Suprapubic skin (tissue), 2 donors: ENCODE data around the gene TBL1X.

Source experiments
- EP300 ChIP-seq: sonication (generic); formaldehyde crosslinking; IDR thresholded peaks from one replicate; pipeline ENCODE4 v1.6.1; 2017; ENCODE audit warnings: antibody characterized with exemption
- POLR2A ChIP-seq, 2 donors: fragments of 450-650 bp; IDR thresholded peaks; one replicate each; pipeline ENCODE4 v1.6.1; 2017; ENCODE audit warnings: antibody characterized with exemption in 2 of 2, mild to moderate bottlenecking in 2 of 2, moderate library complexity in 2 of 2

DNA sequence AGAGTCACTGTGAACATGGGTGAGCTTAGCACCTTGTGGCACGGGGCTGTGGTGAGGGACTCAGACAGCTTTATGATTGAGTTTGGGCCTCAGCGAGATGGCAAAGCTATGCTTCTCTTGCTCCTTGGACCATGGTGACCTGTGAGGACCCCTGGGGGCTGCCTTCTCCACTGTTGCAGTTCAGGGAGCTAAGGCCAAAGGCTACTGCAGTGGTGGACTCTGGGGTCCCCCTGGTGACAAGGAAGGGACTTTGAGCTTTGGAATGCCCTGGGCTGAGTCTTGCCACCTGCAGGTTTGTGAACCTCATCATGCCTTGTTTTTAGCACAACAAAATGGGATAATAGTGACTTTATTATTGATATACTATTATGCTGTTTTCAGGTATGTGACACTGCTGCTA, 36.5 kb downstream of the TBL1X start:
- TF ChIP-seq EP300 (no peak), POLR2A (IDR thresholded peaks at IDR 0.05) (no peak)
